A673 (cell line): ENCODE measurements around the gene LAMA3.

Source experiments
- EZH2 ChIP-seq: fragments of 200-600 bp; sonication (generic); IDR thresholded peaks from 2 replicates; pipeline ENCODE4 v1.6.1; 2017; ENCODE audit warnings: borderline replicate concordance, low read depth, mild to moderate bottlenecking, mixed read lengths, antibody characterized with exemption, low read length; ENCODE audit not compliant: poor library complexity, severe bottlenecking
- TF ChIP-seq, protein P1 (sequence below): fragments of 300-800, 200-600 bp; sonication (generic); conservative IDR thresholded peaks from 2 replicates; pipeline ENCODE4 v1.5.1; 2017; ENCODE audit warnings: low read depth, mild to moderate bottlenecking, antibody characterized with exemption, low read length, moderate library complexity, mixed read lengths

- TF ChIP-seq, protein P1, sequence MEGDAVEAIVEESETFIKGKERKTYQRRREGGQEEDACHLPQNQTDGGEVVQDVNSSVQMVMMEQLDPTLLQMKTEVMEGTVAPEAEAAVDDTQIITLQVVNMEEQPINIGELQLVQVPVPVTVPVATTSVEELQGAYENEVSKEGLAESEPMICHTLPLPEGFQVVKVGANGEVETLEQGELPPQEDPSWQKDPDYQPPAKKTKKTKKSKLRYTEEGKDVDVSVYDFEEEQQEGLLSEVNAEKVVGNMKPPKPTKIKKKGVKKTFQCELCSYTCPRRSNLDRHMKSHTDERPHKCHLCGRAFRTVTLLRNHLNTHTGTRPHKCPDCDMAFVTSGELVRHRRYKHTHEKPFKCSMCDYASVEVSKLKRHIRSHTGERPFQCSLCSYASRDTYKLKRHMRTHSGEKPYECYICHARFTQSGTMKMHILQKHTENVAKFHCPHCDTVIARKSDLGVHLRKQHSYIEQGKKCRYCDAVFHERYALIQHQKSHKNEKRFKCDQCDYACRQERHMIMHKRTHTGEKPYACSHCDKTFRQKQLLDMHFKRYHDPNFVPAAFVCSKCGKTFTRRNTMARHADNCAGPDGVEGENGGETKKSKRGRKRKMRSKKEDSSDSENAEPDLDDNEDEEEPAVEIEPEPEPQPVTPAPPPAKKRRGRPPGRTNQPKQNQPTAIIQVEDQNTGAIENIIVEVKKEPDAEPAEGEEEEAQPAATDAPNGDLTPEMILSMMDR, result no peak
- TF ChIP-seq EZH2, result no peak
These were observed 183.7 kb downstream of the LAMA3 start for GRCh38 chr18:23872701-23873550.
